Stimulated activated CD4-positive, alpha-beta T cell treated with anti-CD3 and anti-CD28 coated beads, TNF-alpha, amount 100 ng/mL, for 1 hour (primary cell): ENCODE results near the gene STOX2.

Experiments
- DNase-seq, 3 donors: peaks; one replicate each; pipeline ENCODE4 v3.0.0-alpha.2; 2020; ENCODE audit warnings: low read depth in 3 of 3, low spot score in 1 of 3

Gene STOX2

DNA sequence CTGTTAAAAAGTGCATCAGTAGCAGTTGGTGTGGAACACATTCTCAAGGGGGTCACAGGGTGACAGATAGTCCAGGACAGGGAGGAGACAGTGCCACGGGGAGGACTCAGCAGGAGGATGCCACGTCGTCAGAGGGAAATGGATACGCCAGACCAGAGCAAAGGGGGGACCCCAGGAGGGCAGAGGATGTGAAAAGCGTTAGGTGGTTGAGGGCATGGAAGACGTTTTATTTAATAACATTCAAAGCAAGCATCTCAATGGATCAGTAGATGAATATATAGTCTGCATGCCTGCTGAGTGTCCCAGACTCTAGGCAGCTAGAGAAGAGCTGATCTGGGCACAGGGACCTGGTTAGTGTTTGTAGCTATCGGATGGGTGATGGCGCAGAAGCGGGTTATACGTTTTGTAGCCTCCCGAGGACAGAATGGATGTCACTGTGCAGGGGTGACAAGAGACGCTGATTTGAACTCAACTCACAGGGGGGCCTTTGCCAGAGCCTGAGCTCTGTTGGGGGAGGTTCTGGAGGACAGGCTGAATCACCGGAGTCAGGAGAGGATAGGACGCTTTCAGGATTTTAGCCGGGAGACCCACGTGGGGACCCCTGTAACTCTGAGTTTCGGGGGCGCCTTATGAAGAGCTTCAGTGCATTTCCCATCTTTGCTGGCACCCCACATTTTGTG, 81.3 kb downstream of the STOX2 start:
- DNase-seq, result no peak

- DNase-seq, result no peak
Measured at GRCh38 chr4:183986971-183987946, 82.2 kb downstream of the STOX2 start.

GRCh38 chr4:183987987-183988392, 82.9 kb downstream of the STOX2 start:
- no peak for DNase-seq

DNA sequence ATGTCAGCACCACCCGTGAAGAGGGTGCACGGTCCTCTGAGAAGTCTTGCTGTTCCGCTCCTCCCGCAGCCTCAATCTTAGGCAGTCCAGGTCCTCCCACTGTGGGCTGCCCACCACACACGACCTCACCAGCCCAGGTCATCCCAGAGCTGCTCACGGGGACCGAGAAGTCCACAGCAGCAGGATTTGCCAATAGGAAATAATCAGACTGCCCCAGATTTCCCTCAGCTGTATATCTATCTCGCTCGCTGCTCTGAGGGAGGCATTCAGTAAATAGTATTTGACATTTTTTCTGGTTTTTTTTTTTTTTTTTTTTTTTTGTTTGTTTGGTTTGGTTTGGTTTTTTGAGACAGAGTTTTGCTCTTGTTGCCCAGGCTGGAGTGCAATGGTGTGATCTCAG, 83.8 kb downstream of the STOX2 start:
- no peak for DNase-seq

- DNase-seq, result no peak
Measured at GRCh38 chr4:183989461-183989860, 84.4 kb downstream of the STOX2 start.

GRCh38 chr4:183989931-183990330, 84.8 kb downstream of the STOX2 start:
- DNase-seq, result no peak

DNA sequence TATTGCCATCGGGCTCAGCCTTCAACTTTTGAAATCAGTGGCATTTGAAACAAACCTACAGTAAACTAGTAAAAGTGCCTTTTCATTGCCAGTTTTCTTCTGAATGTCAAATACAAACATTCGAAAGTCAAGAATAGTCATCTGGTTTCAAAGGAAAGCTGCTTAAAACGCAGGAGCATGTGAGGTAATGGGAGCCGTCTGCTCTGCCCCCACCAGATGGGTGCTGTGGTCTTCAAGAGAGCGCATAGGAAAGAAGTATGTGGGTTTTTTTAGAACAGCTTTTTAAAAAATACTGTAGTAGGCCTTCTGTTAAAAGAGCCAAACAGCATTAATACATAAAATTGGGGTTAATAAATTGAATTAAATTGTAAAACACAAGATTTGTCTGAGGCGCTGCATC, 88.6 kb downstream of the STOX2 start:
- DNase-seq, result no peak

DNA sequence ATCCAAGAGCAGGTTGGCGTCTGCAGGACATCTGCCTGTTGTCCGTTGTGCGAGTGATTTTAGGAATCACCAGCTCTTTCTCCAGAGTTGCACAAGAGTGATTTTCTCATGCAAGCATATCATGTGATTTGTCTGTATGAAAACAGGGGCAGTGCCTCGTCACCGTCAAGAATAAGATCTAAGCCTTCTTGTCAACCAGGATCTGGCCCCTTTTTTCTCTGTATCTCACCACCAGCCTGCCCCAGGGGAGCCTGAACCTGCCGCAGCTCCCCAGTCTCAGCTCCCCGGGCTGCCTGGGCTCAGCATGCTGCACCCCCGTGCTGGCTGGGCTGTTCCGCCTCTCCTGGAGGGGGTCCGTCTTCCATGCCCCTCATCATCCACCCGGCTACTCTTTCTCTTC, 90.5 kb downstream of the STOX2 start:
- no peak for DNase-seq

DNA sequence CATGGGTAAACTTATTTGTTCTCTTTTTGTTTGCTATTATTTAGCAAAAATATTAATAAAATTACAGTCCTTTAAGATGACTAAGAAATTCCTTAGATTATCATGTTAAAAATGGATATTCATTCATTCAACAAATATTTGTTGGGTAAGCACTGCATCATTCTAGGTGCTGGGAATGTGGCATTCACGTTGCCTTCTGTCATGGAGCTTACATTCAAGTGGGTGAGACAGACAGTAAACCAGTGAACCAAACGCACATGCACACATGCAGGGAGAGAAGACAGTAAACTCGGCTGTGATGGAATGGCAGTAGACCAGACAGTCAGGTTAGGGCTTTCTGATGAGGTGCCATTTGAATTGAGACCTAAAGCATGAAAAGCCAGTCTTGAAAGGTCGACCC, 91.8 kb downstream of the STOX2 start:
- DNase-seq, result no peak

- DNase-seq, result no peak
Measured at GRCh38 chr4:183999435-183999834, 94.3 kb downstream of the STOX2 start.

GRCh38 chr4:184000457-184001396, 95.6 kb downstream of the STOX2 start:
- no peak for DNase-seq

GRCh38 chr4:184003433-184003832, 98.3 kb downstream of the STOX2 start:
- no peak for DNase-seq

DNA sequence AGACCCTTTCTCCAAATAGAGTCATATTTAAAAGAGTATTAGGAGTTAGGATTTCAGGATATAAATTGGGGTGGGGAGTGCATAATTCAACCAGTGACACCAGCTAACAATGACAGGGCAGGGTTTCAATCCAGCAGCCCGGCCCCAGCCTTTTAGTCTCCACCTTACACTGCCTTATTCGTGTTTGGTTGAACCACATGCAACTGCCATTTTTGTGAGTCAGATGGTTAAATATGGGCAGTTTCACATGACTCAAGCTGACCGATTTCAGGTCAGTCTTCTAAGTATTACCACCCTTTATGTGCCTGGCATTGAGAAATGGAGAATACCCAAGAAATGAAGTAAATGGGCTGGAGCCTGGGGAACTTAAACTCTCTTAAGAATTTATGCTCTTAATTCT, 102.8 kb downstream of the STOX2 start:
- DNase-seq, result no peak

GRCh38 chr4:184010696-184011095, 105.6 kb downstream of the STOX2 start:
- no peak for DNase-seq

DNA sequence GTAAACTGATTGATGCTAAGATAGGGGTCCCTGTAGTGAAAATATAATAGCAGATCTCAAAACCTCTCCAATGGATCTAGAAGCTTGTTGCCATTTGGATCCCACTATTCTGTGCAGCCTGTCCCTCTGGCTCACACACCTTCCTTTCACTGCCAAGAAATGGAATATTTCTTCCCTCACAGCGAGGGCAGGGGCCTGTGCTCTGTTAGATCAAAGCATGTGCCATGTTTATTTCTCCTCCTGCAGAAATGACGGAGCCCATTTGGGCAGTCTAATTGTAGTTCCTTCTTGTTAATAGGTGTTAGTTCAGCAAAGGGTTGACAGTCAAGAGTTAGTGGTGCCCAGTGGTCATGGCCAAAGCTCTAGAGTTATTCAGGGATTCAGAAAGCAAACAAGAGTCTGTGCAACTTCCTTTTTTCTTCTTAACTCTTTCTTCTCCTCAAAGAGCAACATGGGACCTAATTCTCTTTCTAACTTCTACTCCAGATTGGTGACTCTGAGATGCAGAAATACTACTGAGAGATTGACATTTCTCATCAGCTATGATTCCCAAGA, 106.8 kb downstream of the STOX2 start:
- no peak for DNase-seq

GRCh38 chr4:184012937-184013336, 107.8 kb downstream of the STOX2 start:
- no peak for DNase-seq

GRCh38 chr4:184014301-184014700, 109.2 kb downstream of the STOX2 start:
- no peak for DNase-seq

GRCh38 chr4:184016759-184017668, 111.9 kb downstream of the STOX2 start:
- no peak for DNase-seq

GRCh38 chr4:184019076-184019475, 114.0 kb downstream of the STOX2 start:
- no peak for DNase-seq
